ENCODE data around the gene CD82. TPM values are rescaled to one million over a fixed set of nuclear protein-coding genes. Genes with fewer than 3 reads are reported as not detected.

The CD82 gene
- total and polyA plus RNA-seq, 2 of the 13 experiments (the other 11 are each of a cell fraction or from before 2014, with no cell fraction given): 0.05 TPM; not detected in 1

DNA sequence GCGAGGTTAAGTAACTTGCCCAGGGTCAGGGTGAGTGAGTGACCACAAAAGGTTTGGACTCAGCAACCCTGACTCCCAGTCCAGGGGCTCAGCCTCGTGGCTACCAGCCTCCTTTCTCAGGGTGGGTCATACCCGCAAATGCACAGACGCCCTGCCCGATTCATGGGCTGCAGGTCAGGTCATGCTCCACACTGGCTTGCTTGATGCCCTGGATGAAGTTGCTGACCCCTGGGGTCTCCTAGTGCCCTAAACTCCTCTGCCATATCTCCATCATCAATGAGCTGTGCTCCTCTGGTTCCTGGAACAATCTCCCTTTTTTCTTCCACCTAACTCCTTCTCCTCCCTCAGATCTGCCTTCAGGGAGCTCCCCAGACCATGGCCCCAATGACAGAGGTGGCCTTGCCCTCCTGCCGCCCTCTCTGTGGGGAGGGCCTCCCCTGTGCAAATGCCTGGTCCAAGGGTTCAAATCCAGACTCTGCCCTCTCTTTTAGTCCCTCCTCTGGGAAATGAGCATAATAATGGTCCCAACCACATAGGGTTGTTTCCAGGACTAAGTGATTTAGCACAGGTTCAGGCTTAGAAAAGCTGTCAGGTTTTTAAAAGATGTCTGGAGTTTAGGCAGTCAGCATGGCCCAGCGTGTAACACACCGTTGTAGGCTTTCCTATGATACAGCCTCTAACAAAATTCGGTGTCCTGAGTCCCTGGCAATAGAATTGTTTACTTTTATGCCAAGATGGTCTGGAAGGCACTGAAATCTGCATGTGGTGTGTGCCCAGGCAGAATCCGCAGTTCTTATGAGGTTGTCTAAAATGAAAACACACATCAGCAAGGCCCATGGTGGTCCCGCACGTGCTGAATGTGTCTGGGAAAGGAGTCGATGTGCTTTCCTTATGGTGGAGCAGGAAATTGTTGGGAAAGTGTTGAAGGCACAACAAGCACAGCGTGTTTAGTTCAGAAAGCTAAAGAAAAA lies 63.6 kb downstream of the CD82 start (continued):
- TF ChIP-seq, protein P1, sequence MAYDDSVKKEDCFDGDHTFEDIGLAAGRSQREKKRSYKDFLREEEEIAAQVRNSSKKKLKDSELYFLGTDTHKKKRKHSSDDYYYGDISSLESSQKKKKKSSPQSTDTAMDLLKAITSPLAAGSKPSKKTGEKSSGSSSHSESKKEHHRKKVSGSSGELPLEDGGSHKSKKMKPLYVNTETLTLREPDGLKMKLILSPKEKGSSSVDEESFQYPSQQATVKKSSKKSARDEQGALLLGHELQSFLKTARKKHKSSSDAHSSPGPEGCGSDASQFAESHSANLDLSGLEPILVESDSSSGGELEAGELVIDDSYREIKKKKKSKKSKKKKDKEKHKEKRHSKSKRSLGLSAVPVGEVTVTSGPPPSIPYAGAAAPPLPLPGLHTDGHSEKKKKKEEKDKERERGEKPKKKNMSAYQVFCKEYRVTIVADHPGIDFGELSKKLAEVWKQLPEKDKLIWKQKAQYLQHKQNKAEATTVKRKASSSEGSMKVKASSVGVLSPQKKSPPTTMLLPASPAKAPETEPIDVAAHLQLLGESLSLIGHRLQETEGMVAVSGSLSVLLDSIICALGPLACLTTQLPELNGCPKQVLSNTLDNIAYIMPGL (CRISPR knock-in tag; IDR thresholded peaks at IDR 0.05; ENCODE audit: borderline replicate concordance in 1 of 2, low read depth in 1 of 2): no peak
- no peak for TF ChIP-seq CBFB (CRISPR knock-in tag; IDR thresholded peaks at IDR 0.05)
- TF ChIP-seq RARA (CRISPR knock-in tag; IDR thresholded peaks at IDR 0.05): no peak

DNA sequence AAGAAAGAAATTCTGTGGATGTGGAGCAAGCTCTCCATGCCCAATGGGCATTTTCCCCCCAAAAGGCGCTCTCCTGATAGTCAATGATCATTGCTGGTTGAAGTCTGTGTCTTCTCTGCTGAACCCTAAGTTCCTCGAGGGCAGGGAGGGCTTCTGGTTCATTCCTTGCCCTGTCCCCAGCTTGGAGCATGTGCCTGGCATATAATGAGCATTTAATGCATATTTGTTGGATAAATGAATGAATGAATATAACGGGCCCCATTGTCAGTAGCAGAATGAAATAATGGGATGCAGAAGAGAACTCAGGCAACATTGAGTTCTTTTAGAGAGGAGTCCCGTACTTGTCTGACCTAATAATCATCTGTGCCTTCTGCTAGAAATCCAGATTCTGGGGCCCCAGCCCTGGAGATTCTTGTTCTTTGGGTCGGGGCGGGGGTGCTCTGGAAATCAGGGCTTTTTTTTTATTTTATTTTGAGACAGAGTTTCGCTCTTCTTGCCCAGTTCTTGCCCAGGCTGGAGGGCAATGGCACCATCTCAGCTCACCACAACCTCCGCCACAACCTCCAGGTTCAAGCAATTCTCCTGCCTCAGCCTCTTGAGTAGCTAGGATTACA lies 64.4 kb downstream of the CD82 start:
- no peak for ATAC-seq
- intact Hi-C loops (cut with micrococcal nuclease; ENCODE audit: unreplicated experiment): no loop called here
- no peak overlapping the region for H3K4me2 ChIP-seq (ENCODE audit: low read depth, low read length)
- H3K9me3 ChIP-seq (ENCODE audit: low read length): no peaks in the 10 kb centered on the region
- FAIRE-seq: no peak
- TF ChIP-seq SMAD9 (CRISPR knock-in tag; IDR thresholded peaks at IDR 0.05): no peak
- TF ChIP-seq PPARG (CRISPR knock-in tag; conservative IDR thresholded peaks at IDR 0.05): no peak
- no peak for TF ChIP-seq PCBP2 (optimal IDR thresholded peaks at IDR 0.05; ENCODE audit: low read depth, low read length, poor library complexity, severe bottlenecking)
- TF ChIP-seq, protein P2, sequence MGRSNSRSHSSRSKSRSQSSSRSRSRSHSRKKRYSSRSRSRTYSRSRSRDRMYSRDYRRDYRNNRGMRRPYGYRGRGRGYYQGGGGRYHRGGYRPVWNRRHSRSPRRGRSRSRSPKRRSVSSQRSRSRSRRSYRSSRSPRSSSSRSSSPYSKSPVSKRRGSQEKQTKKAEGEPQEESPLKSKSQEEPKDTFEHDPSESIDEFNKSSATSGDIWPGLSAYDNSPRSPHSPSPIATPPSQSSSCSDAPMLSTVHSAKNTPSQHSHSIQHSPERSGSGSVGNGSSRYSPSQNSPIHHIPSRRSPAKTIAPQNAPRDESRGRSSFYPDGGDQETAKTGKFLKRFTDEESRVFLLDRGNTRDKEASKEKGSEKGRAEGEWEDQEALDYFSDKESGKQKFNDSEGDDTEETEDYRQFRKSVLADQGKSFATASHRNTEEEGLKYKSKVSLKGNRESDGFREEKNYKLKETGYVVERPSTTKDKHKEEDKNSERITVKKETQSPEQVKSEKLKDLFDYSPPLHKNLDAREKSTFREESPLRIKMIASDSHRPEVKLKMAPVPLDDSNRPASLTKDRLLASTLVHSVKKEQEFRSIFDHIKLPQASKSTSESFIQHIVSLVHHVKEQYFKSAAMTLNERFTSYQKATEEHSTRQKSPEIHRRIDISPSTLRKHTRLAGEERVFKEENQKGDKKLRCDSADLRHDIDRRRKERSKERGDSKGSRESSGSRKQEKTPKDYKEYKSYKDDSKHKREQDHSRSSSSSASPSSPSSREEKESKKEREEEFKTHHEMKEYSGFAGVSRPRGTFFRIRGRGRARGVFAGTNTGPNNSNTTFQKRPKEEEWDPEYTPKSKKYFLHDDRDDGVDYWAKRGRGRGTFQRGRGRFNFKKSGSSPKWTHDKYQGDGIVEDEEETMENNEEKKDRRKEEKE (IDR thresholded peaks at IDR 0.05): no peak
- no peak for TF ChIP-seq HNF4G (IDR thresholded peaks at IDR 0.05; ENCODE audit: borderline replicate concordance, low read depth, low read length)
- TF ChIP-seq HNF4G (CRISPR knock-in tag; IDR thresholded peaks at IDR 0.05; ENCODE audit: borderline replicate concordance, low read depth): no peak
- no peak for TF ChIP-seq ZNF33B (CRISPR knock-in tag; IDR thresholded peaks at IDR 0.05)
- H3K4me1 ChIP-seq (ENCODE audit: insufficient read depth, low read length): no peaks in the 10 kb centered on the region
- H3K4me3 ChIP-seq (replicated peaks in 1 of 3; ENCODE audit: insufficient read depth in 1 of 3, low read depth in 2 of 3, low read length in 3 of 3): no peak overlapping the region
- no peak for DNase-seq (ENCODE audit: low spot score)
- BruUV-seq (replicated peaks): no TSS peak
- 18% methylated on average over 8 of the region's 8 CpGs for WGBS (ENCODE audit: low lambda C conversion rate)
- POLR2A ChIA-PET: no interaction called here
- H3K36me3 ChIP-seq (replicated peaks in 1 of 2; ENCODE audit: control insufficient read depth in 1 of 2, insufficient read depth in 2 of 2, low read length in 2 of 2): no peaks in the 10 kb centered on the region
- in situ Hi-C loops (cut with HindIII; ENCODE audit: extremely low pct_ligation_motif_present, low pct_unique_long_range_greater_than_20kb): loop anchor here (10.0 kb wide), 1 partner anchor 135 kb away; no protein-coding TSS in a partner anchor
- no peak overlapping the region for H3K27ac ChIP-seq (ENCODE audit: extremely low read length, insufficient read depth, low read length)
- no peaks in the 10 kb centered on the region for H3K79me2 ChIP-seq (ENCODE audit: insufficient read depth, low read length)
- H4K20me1 ChIP-seq (ENCODE audit: insufficient read depth, low read length): no peaks in the 10 kb centered on the region
- no peak overlapping the region for H2AFZ ChIP-seq (ENCODE audit: low read length)
- H3K27me3 ChIP-seq (ENCODE audit: control insufficient read depth in 1 of 2, insufficient read depth in 2 of 2, low read length in 2 of 2): peaks cover 3 to 13% of the 10 kb centered on the region in 2 experiments; a peak in 3 of 5 replicates
- no peak overlapping the region for H3K9ac ChIP-seq (ENCODE audit: insufficient read depth, low read depth, low read length)
- CTCF ChIA-PET (ENCODE audit: low intra/inter-chr PET ratio, low total read pairs): no interaction called here
